ENCODE measurements around the gene HAAO.

The HAAO gene

GRCh38 chr2:42756150-42756775 is 36.1 kb downstream of the HAAO start:
- FAIRE-seq: no peak
- TF ChIP-seq CTCF (IDR thresholded peaks at IDR 0.05; ENCODE audit: insufficient read depth, missing control alignments): no peak
- no peak for DNase-seq (ENCODE audit: insufficient read length, low spot score)

- FAIRE-seq (no peak), DNase-seq (ENCODE audit: insufficient read length, low spot score) (no peak)
- TF ChIP-seq CTCF (IDR thresholded peaks at IDR 0.05; ENCODE audit: insufficient read depth, missing control alignments): no peak
Measured at GRCh38 chr2:42755191-42755880, 37.0 kb downstream of the HAAO start.

GRCh38 chr2:42754776-42755140 is 37.6 kb downstream of the HAAO start:
- no peak for TF ChIP-seq CTCF (IDR thresholded peaks at IDR 0.05; ENCODE audit: insufficient read depth, missing control alignments)
- FAIRE-seq: no peak
- DNase-seq (ENCODE audit: insufficient read length, low spot score): no peak

- no peak for TF ChIP-seq CTCF (IDR thresholded peaks at IDR 0.05; ENCODE audit: insufficient read depth, missing control alignments)
- FAIRE-seq (no peak), DNase-seq (ENCODE audit: insufficient read length, low spot score) (no peak)
Measured at GRCh38 chr2:42754021-42754775, 38.2 kb downstream of the HAAO start.

- DNase-seq (ENCODE audit: insufficient read length, low spot score) (no peak), FAIRE-seq (no peak)
- no peak for TF ChIP-seq CTCF (IDR thresholded peaks at IDR 0.05; ENCODE audit: insufficient read depth, missing control alignments)
Measured at GRCh38 chr2:42752816-42753813, 39.3 kb downstream of the HAAO start.

GRCh38 chr2:42752314-42752713 is 40.1 kb downstream of the HAAO start:
- TF ChIP-seq CTCF (IDR thresholded peaks at IDR 0.05; ENCODE audit: insufficient read depth, missing control alignments): no peak
- no peak for FAIRE-seq
- DNase-seq (ENCODE audit: insufficient read length, low spot score): no peak
